H1 (cell line): ENCODE results near the gene METRNL. TPM values are rescaled to one million over a fixed set of nuclear protein-coding genes. Genes with fewer than 3 reads are reported as not detected.
A peak's percentile ranks its signal among the peaks of the same experiment; 100 is the strongest.

ENCODE experiments used
- CTCF ChIA-PET: fragments of 300-600 bp; sonication (Branson Sonifier 250); formaldehyde crosslinking; loops from one replicate; lab custom pipeline; 2021; ENCODE audit not compliant: partially characterized antibody; lab: Charles Lee
- POLR2A ChIA-PET: fragments of 300-600 bp; sonication (Branson Sonifier 250); formaldehyde crosslinking; loops from one replicate; lab custom pipeline; 2021; ENCODE audit warnings: inconsistent platforms; ENCODE audit not compliant: partially characterized antibody; lab: Charles Lee
- DNase-seq, 2 experiments: peaks; one replicate each; pipeline versions ENCODE4 v3.0.0 to v3.0.0-alpha.2; 2010 to 2022; ENCODE audit warnings: low spot score in 2 of 2, low read depth in 1 of 2, mixed read lengths in 1 of 2
- FAIRE-seq: peaks from 2 replicates; lab custom pipeline; 2011; peaks lifted over from hg19 to GRCh38; lab: Jason Lieb, UNC
- H2AFZ ChIP-seq: 2 replicates; pipeline ENCODE4 v1.8.1; 2012; ENCODE audit warnings: low read length, inconsistent platforms
- H2AK5ac ChIP-seq: 2 replicates; pipeline ENCODE4 v1.6.1; 2013; ENCODE audit warnings: low read depth, low read length
- H2BK120ac ChIP-seq: replicated peaks from 2 replicates; pipeline ENCODE3; 2013; ENCODE audit warnings: low read depth, low read length, inconsistent platforms
- H2BK12ac ChIP-seq: 2 replicates; pipeline ENCODE4 v1.6.1; 2013; ENCODE audit warnings: low read depth, low read length
- H2BK15ac ChIP-seq: 2 replicates; pipeline ENCODE4 v1.6.1; 2013; ENCODE audit warnings: low read length
- H2BK20ac ChIP-seq: 2 replicates; pipeline ENCODE4 v1.6.1; 2013; ENCODE audit warnings: low read length
- H2BK5ac ChIP-seq: 2 replicates; pipeline ENCODE4 v1.6.1; 2013; ENCODE audit warnings: low read depth, low read length
- H3K14ac ChIP-seq: 2 replicates; pipeline ENCODE4 v1.6.1; 2013; ENCODE audit warnings: inconsistent platforms; ENCODE audit not compliant: insufficient read length
- H3K18ac ChIP-seq: 2 replicates; pipeline ENCODE4 v1.6.1; 2013; ENCODE audit warnings: low read length; ENCODE audit errors: extremely low read depth
- H3K23ac ChIP-seq: 2 replicates; pipeline ENCODE4 v1.6.1; 2013; ENCODE audit warnings: inconsistent platforms; ENCODE audit not compliant: insufficient read length
- H3K23me2 ChIP-seq: 2 replicates; pipeline ENCODE4 v1.6.1; 2013; ENCODE audit warnings: low read depth, low read length
- H3K27ac ChIP-seq: 2 replicates; pipeline ENCODE4 v1.6.1; 2011; ENCODE audit warnings: low read depth, low read length, inconsistent platforms
- H3K27me3 ChIP-seq, 4 experiments: replicated peaks in 1 of 4; 1 replicate in 1 of 4; 2 replicates in 3 of 4; pipeline versions ENCODE4 v1.6.1 to v1.8.1; 2011 to 2013; ENCODE audit warnings: low read length in 3 of 4, mild to moderate bottlenecking in 3 of 4, inconsistent platforms in 2 of 4, mixed read lengths in 2 of 4, moderate library complexity in 1 of 4; ENCODE audit not compliant: control insufficient read depth in 3 of 4, insufficient read depth in 3 of 4; ENCODE audit errors: extremely low read depth in 1 of 4
- H3K36me3 ChIP-seq, 4 experiments: 2 replicates each; pipeline versions ENCODE4 v1.6.1 to v1.8.1; 2011 to 2013; ENCODE audit warnings: mild to moderate bottlenecking in 4 of 4, low read length in 3 of 4, moderate library complexity in 2 of 4, control low read depth in 1 of 4, inconsistent platforms in 1 of 4; ENCODE audit not compliant: insufficient read depth in 4 of 4, control insufficient read depth in 2 of 4
- H3K4ac ChIP-seq: replicated peaks from 2 replicates; pipeline ENCODE3; 2013; ENCODE audit warnings: low read length, low read depth, mixed read lengths, inconsistent platforms; ENCODE audit not compliant: insufficient read length
- H3K4me1 ChIP-seq, 4 experiments: replicated peaks in 1 of 4; 1 replicate in 1 of 4; 2 replicates in 3 of 4; pipeline versions ENCODE4 v1.6.1 to v1.8.1; 2011 to 2013; ENCODE audit warnings: low read length in 3 of 4, inconsistent platforms in 2 of 4, mixed read lengths in 1 of 4; ENCODE audit not compliant: insufficient read depth in 4 of 4, control insufficient read depth in 3 of 4
- H3K4me2 ChIP-seq, 2 experiments: 2 replicates each; pipeline versions ENCODE4 v1.6.1 to v1.8.1; 2011 to 2013; ENCODE audit warnings: low read depth in 2 of 2, low read length in 2 of 2, control low read depth in 1 of 2, inconsistent platforms in 1 of 2, mild to moderate bottlenecking in 1 of 2; ENCODE audit not compliant: insufficient read depth in 1 of 2
- H3K4me3 ChIP-seq, 4 experiments: fragments of 200-600, 300-600 bp in 1 of 4; sonication (generic), shearing (Covaris generic), sonication (Bioruptor Twin) in 1 of 4; 2 replicates each; pipeline versions ENCODE4 v1.5.1 to v1.8.1; 2011 to 2016; ENCODE audit warnings: low read length in 4 of 4, low read depth in 3 of 4, control low read depth in 2 of 4, inconsistent platforms in 2 of 4, mild to moderate bottlenecking in 2 of 4, mixed read lengths in 1 of 4, moderate library complexity in 1 of 4; ENCODE audit not compliant: insufficient read depth in 2 of 4; ENCODE audit errors: extremely low read depth in 1 of 4
- H3K56ac ChIP-seq: replicated peaks from 2 replicates; pipeline ENCODE3; 2013; ENCODE audit warnings: low read depth, mild to moderate bottlenecking, mixed read lengths, low read length, inconsistent platforms; ENCODE audit not compliant: insufficient read length
- H3K79me1 ChIP-seq: 2 replicates; pipeline ENCODE4 v1.6.1; 2013; ENCODE audit warnings: low read depth, low read length, control low read depth
- H3K79me2 ChIP-seq, 2 experiments: 2 replicates each; pipeline versions ENCODE4 v1.6.1 to v1.8.1; 2012 to 2013; ENCODE audit warnings: low read length in 2 of 2, mild to moderate bottlenecking in 2 of 2, inconsistent platforms in 1 of 2; ENCODE audit not compliant: insufficient read depth in 2 of 2, control insufficient read depth in 1 of 2
- H3K9ac ChIP-seq, 4 experiments: replicated peaks in 1 of 4; 1 replicate in 1 of 4; 2 replicates in 3 of 4; pipeline versions ENCODE4 v1.6.1 to v1.8.1; 2011 to 2013; ENCODE audit warnings: low read depth in 3 of 4, low read length in 3 of 4, control low read depth in 2 of 4, mild to moderate bottlenecking in 2 of 4, moderate library complexity in 2 of 4, inconsistent platforms in 1 of 4; ENCODE audit errors: extremely low read depth in 1 of 4
- H3K9me3 ChIP-seq, 2 experiments: 2 replicates each; pipeline versions ENCODE4 v1.6.1 to v1.8.1; 2012 to 2013; ENCODE audit warnings: mild to moderate bottlenecking in 2 of 2, moderate library complexity in 2 of 2, control low read depth in 1 of 2, inconsistent platforms in 1 of 2, low read depth in 1 of 2, low read length in 1 of 2, mixed read lengths in 1 of 2; ENCODE audit not compliant: insufficient read depth in 2 of 2
- H4K20me1 ChIP-seq, 2 experiments: replicated peaks in 1 of 2; 2 replicates each; pipeline versions ENCODE3 to v1.8.1; 2011 to 2013; ENCODE audit warnings: inconsistent platforms in 2 of 2, low read length in 2 of 2, mild to moderate bottlenecking in 1 of 2; ENCODE audit not compliant: insufficient read depth in 2 of 2, control insufficient read depth in 1 of 2
- H4K5ac ChIP-seq: 2 replicates; pipeline ENCODE4 v1.6.1; 2013; ENCODE audit warnings: low read length, low read depth, mixed read lengths, inconsistent platforms; ENCODE audit not compliant: insufficient read length
- H4K8ac ChIP-seq: 2 replicates; pipeline ENCODE4 v1.8.0; 2013; ENCODE audit warnings: mild to moderate bottlenecking, moderate library complexity, low read length, inconsistent platforms; ENCODE audit not compliant: insufficient read depth; ENCODE audit errors: extremely low read depth
- H4K91ac ChIP-seq: replicated peaks from 2 replicates; pipeline ENCODE3; 2013; ENCODE audit warnings: low read length, mixed read lengths, inconsistent platforms; ENCODE audit not compliant: insufficient read length
- CBX5 ChIP-seq: fragments of 300-800, 300-1000 bp; sonication (generic); IDR thresholded peaks from 2 replicates; pipeline ENCODE4 v1.7.1; 2016; ENCODE audit warnings: antibody characterized with exemption, low read length, low read depth
- CREB1 ChIP-seq: IDR thresholded peaks from 2 replicates; pipeline ENCODE4 v1.6.1; 2012; ENCODE audit warnings: inconsistent platforms
- CTBP2 ChIP-seq: IDR thresholded peaks from 2 replicates; pipeline ENCODE4 v1.7.0; 2011; ENCODE audit warnings: borderline replicate concordance, mild to moderate bottlenecking, moderate library complexity, mixed read lengths, low read length; ENCODE audit not compliant: insufficient read depth, insufficient read length
- FOSL1 ChIP-seq: IDR thresholded peaks from 2 replicates; pipeline ENCODE4 v1.6.1; 2011; ENCODE audit warnings: mild to moderate bottlenecking, low read depth, low read length, moderate library complexity; ENCODE audit not compliant: insufficient read depth
- SAP30 ChIP-seq: fragments of 300-600 bp; sonication (generic); IDR thresholded peaks from 2 replicates; pipeline ENCODE4 v1.7.1; 2012; ENCODE audit warnings: low read length, moderate library complexity, mild to moderate bottlenecking, inconsistent platforms; ENCODE audit not compliant: insufficient read depth, insufficient replicate concordance
- SP2 ChIP-seq: IDR thresholded peaks from 2 replicates; pipeline ENCODE4 v1.6.1; 2012; ENCODE audit warnings: mild to moderate bottlenecking, low read length, inconsistent platforms
- SP4 ChIP-seq: IDR thresholded peaks from 2 replicates; pipeline ENCODE4 v1.6.1; 2012; ENCODE audit warnings: low read length, inconsistent platforms
- TCF12 ChIP-seq: IDR thresholded peaks from 2 replicates; pipeline ENCODE4 v1.6.1; 2011; ENCODE audit warnings: low read depth, mild to moderate bottlenecking, low read length
- WGBS, 2 experiments: shearing (Covaris generic) in 1 of 2; methylation state at CpG; one replicate each; pipeline versions ENCODE4 v1.1.6 to v1.1.7; 2013 to 2015; ENCODE audit warnings: low lambda C conversion rate in 2 of 2, mixed read lengths in 2 of 2, inconsistent platforms in 1 of 2, low coverage in 1 of 2, missing lambda C conversion rate in 1 of 2; ENCODE audit not compliant: insufficient replicate concordance in 2 of 2, insufficient coverage in 1 of 2, insufficient read length in 1 of 2; ENCODE audit errors: extremely low coverage in 1 of 2, missing lambda C conversion rate in 1 of 2; 5-methylcytosine and 5-hydroxymethylcytosine counted together
- polyA plus RNA-seq, 7 experiments: library from polyadenylated mRNA; depleted of rRNA in 3 of 7; stranded (reverse) in 5 of 7; unstranded in 2 of 7; fragments of >200 nt in 5 of 7; fragments of 200-250 nt in 2 of 7; gene quantifications; 1 replicate in 5 of 7; 2 replicates in 1 of 7; 4 replicates in 1 of 7; pipeline versions ENCODE4 v1.2.1 to v1.2.3, GENCODE V29; 2011 to 2013; ENCODE audit warnings: missing spikeins in 2 of 7, mixed read lengths in 2 of 7
- total RNA-seq: library from RNA; stranded (reverse); fragmentation: NEBNext Ultra II Directional; extraction: Animal tissue kit (Norgen Biotek cat#: 25700); gene quantifications from 2 replicates; pipeline ENCODE4 v1.2.1, GENCODE V29; 2021

Gene METRNL
- total and polyA plus RNA-seq, 2 of the 8 experiments (the other 6 are each of a cell fraction or from before 2014, with no cell fraction given): 13.9 to 14.2 TPM

DNA sequence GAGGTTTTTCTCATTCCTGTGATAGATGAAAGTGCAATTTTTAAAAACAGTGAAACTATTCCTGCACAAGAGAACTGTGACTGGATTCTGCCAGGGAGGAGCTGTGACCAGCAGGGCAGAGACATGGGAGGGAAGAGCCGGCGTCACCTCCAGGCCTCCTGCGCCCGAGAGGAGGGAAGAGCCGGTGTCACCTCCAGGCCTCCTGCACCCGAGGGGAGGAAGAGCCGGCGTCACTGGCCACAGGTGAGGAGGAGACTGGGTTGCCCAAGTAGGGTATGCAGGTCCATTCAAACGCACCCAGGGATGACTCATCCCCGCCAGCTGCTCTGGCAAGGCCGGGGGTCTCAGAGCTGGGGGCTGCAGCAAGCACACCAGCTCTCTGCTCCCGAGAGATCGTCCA, 56.7 kb downstream of the METRNL start:
- Histone ChIP-seq H4K20me1 (no peaks in the 10 kb centered on the region), H3K9me3 (peaks cover 38 to 81% of the 10 kb centered on the region in 2 experiments), H2AK5ac (no peak overlapping the region), H4K5ac (no peak overlapping the region), H2BK5ac (no peak overlapping the region), H2BK20ac (no peak overlapping the region), H3K27ac (no peak overlapping the region), H3K23me2 (no peaks in the 10 kb centered on the region), H2BK12ac (no peak overlapping the region), H3K4me1 (no peaks in the 10 kb centered on the region), H2BK15ac (no peak overlapping the region), H2AFZ (no peak overlapping the region), H3K9ac (no peak overlapping the region), H3K4ac (no peak overlapping the region), H3K36me3 (no peaks in the 10 kb centered on the region), H3K27me3 (no peaks in the 10 kb centered on the region), H3K18ac (no peak overlapping the region), H3K4me3 (no peak overlapping the region), H3K4me2 (no peak overlapping the region), H2BK120ac (no peak overlapping the region), H3K56ac (no peak overlapping the region), H4K8ac (peak overlapping the region; percentile 62; the same call in 1 of the 2 replicates), H3K79me1 (no peaks in the 10 kb centered on the region), H3K79me2 (no peaks in the 10 kb centered on the region), H3K23ac (no peak overlapping the region), H4K91ac (no peak overlapping the region), H3K14ac (no peak overlapping the region)
- no peak for DNase-seq
- no peak for FAIRE-seq
- CTCF ChIA-PET: interaction anchor here (0.6 kb wide), 1 partner anchor 698 kb away, joined by 3 read pairs; no protein-coding TSS in a partner anchor
- POLR2A ChIA-PET: no interaction called here
- WGBS, 2 experiments: 85% methylated on average over 11 of the region's 13 CpGs; no CpG with 5 or more reads in 1 of the 2 experiments
- no peak for TF ChIP-seq CTBP2
- TF ChIP-seq SAP30: no peak
- TF ChIP-seq CREB1: no peak
- no peak for TF ChIP-seq TCF12
- TF ChIP-seq SP2: no peak
- TF ChIP-seq SP4: no peak
- no peak for TF ChIP-seq CBX5
- TF ChIP-seq FOSL1: no peak
